NOMO-1 treated with DMSO at 0.1 percent for 48 hours (cell line): ENCODE data around the gene MARK2.
A peak's percentile ranks its signal among the peaks of the same experiment; 100 is the strongest.
"Not testable (repeated sequence)": the region's sequence is repeated elsewhere in the genome, so short reads cannot be mapped to it uniquely, and the experiment has no call there.

Experiments used
- DNase-seq: peaks from one replicate; lab custom pipeline; 2025; ENCODE audit not compliant: unreplicated experiment; lab: John Stamatoyannopoulos, UW

Gene MARK2

DNA sequence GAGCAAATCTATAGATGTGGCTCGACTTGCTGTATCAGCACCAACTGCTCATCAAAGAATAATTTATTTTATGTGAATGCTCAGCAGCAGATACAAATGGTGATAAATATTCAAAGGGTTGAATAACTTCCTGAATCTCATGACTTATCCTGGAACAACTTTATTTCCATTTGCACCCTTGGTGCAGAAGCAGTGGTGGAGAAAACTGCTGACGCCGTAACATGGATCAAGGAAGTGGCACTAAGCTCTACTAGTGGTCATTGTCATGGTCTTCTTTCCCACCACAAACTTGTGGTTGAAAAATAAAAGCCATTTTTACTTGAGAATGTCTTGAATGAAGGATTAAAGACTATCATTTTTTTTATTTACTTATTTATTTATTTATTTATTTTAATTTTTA, 14.6 kb downstream of the MARK2 start:
- no peak for DNase-seq

DNA sequence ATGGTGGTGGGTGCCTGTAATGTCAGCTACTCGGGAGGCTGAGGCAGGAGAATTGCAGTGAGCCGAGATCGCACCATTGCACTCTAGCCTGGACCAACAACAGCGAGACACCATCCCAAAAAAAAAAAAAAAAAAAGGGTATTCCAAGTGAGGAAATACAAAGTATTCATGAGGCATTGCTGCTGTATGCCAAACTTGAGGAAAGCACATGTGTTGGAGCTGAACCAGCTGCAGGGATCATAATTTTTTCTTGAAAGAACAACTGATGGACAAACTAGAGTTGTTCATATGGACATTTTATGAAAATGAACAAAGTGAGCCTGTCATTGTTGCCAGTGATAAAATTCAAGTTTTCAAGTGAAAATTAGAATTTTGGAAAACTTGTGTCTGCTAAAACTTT, 15.8 kb downstream of the MARK2 start:
- DNase-seq, result no peak

DNA sequence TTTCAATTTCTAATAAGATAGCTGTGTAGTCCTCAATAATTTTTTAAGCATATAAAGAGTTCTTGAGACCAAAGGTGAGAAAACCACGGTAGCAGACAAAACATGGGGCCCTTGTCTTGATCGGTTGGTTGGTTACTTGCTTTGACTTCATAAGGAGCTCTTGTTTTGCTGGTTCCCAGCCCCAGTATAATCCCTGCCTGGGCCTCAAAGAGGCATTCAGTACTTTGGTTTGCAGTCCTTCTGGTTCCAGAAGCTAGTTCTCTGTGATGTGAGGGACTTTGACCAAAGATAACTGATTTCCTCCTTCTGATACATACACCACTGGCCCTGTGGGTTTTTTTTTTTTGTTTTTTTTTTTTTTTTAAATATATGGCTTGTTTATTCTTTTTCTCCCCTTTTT, 17.1 kb downstream of the MARK2 start:
- peak; percentile 8 for DNase-seq

DNA sequence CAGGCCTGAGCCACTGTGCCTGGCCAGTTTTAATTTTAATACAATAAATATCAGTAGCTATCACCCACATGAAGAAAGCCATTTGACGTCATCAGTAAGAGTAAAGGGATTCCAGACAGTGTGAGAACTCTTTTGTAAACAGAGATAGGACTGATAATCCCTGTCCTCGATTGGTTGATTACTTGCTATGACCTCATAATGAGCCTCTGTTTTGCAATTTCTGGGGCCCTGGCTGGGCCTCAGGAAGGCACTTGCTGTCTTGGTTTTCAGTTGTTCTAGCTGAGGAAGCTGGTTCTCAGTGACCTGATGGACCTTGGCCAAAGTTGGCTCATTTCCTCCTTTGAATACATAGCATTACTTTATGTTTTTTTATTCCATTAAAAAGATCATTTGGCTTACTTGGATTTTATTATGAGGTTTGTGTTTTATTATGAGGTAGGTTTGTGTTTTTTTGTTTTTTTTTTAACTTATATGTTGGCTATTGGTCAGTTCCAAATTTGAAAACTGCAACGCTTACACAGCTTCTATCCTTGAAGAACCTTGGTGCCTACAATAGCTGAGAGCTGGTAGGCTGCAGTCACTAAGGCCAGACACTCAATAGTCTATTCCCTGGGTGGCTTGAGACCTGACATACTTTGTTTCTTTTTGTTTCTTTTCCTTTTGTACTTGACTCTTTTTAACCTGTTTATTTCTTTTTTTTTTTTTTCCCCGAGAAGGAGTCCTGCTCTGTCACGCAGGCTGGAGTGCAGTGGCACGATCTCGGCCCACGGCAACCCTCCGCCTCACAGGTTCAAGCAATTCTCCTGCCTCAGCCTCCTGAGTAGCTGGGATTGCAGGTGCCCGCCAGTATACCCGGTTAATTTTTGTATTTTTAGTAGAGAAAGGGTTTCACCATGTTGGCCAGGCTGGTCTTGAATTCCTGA, 20.0 kb downstream of the MARK2 start:
- peak; percentile 87 for DNase-seq

DNA sequence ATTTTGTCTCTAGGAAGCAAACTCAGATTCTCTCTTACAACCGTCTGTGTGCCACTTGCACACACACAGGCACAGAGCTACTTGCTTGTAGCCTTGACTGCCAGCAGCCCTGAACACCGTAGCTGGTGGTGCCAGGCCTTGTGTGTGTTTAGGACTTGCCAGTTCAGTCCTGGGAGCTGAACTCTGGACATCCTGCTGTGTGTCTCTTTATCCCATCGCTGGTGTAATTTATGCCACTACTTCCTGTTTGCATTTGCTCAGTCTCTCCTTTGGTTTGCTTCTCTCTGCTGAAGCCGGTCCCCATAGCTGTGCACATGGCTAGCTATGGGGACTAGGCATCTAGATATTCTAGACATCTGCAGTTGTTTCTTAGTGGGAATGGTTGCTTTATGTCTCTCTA, 24.0 kb downstream of the MARK2 start:
- peak; percentile 41 for DNase-seq

DNA sequence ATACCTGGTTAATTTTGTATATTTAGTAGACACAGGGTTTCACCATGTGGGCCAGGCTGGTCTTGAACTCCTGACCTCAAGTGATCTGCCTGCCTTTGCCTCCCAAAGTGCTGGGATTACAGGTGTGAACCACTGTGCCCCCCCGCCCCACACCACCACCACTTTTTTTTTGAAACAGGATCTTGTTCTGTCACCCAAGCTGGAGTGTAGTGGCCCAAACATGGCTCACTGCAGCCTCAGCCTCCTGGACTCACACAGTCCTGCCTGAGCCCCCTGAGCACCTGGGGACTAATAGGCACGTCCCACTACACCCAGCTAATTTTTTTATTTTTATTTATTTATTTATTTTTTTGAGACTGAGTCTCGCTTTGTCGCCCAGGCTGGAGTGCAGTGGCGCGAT, 24.7 kb downstream of the MARK2 start:
- DNase-seq, result not testable (repeated sequence)

DNA sequence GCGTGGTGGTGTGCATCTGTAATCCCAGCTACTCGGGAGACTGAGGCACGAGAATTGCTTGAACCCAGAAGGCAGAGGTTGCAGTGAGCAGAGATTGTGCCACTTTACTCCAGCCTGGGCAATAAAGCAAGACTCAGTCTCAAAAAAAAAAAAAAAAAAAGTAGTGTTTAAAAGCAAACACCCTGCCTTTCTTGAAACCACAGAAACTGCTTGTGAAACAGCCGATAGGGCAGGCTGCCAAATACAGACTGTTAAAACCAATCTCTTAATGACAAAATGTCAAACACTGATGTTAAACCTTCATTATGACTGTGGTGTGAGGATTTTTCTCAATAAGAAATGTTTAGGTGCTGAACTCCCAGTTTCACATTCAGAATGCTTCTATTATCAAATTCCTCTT, 27.3 kb downstream of the MARK2 start:
- DNase-seq, result peak; percentile 81

DNA sequence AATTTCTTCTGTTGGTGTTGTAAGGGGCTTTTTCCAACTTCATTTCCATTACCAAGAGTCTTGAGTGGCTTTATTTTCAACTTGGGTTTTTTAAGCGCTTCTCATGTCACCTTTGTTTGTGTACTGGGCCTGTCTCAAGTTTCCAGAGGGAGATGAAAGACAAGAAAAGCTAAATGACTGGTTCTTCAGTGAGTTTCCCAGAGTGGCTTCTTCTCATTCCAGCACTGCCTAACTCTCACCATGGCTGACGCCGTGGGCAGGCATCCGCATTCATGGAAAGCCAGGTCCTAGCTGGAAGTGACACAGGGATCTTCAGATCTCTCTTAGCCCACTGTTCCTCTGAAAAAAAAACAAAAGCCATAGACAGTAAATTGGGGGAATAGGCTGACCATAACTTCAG, 28.6 kb downstream of the MARK2 start:
- DNase-seq, result no peak

DNA sequence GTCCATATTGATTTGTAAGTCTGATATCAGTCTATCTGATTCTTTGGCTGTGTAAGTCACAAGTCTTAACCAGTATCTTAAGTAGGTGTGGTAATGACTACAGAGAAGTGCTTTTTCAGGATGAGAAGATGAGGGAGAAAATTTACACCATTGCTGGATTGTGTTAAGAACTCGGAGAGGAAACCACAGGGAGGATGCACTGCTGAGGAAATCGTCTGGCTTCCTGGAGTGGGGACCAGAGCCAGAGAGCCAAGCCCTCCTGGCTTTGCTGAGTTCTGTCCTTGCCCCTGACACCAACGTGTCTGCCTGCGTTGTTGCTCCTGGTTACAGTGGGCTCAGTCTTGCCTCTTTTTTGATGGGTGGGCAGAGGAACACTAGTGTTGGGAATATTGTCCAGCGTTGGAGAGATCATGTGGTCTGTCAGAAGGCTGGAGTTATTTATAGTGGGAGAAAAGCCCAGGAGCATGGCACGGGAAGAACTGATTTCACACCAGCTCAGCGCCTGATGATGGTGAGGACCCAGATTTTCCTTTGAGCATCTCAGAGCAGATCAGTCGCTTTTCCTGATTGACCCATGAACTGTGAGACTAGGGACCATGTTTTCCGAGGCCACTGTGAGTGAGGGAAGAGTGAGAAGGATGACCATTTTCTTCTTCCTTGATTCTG, 29.6 kb downstream of the MARK2 start:
- DNase-seq, result no peak

DNA sequence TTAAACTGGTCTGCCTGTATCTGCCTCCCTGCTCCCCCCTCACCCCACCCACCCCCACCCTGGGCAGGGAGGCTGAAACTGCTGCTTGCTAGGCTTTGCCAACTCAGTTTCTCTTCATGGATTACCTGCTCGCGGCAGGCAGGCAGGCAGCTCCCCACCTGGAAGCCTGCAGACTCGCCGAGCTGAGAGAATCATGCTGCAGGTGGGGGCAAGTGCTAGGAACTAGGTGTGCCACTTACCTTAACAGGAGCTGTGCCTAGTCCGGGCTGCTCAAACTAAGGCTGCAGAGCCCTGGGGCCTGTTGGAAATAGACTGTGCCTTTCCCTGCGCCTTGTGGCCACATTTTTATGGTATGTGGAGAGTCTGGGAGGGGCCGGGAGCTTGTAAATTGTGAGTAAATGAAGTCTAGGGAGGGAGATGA, 30.3 kb downstream of the MARK2 start:
- DNase-seq, result no peak

DNA sequence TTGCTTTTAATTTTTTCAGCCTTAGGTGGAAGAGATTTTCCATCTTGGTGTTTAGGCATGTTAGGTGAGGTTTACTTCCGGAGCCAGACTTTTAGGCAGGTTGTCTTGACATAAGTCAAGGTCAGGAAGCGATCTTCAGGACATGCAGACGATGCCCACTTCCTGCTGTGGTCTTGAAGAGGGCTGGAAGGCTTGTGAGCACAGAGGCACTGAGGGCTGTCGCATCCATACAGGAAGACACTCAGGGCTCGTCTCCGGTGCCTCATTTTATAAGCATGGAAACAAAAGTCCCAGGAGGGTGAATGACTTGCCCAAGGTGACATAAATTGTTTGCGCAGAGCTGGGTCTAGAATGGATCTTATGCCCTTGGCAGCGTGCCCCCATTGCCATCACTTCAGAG, 30.8 kb downstream of the MARK2 start:
- peak; percentile 20 for DNase-seq

DNA sequence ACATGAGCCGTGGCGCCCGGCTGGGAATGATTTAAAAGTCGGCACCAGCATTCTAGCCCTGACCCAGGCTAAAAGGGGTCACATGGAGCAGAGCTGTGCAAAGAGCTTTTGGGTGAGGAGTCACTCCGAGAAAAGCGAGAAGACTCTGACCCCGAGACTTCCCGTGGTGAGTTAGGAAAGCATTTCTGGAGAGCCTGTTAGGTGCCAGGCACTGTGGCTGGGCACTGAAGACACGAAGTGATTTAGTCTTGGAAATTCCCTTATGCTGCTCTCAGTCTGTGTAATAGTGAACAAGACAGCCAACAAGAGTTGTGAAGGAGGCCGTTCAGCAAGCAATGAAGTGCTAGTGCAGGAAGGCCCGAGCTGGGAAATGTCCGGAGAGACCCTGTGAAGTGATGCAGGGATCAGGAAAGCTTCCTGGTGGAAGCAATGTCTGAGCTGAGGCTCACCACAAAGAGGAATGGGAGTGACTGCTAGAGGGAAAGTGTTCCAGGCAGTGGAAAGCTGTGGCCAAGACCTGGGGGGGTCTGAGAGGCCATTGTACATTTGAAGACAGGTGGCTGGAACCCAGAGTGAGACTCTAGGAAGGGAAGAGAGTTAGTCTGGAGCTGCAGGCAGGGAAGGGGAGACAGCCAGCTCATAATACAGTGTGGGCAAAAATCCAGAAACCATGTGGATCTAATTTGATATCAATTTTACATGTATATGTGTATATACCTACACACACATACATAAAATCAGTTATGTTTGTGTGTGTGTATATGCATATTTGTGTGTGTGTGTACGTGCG, 31.6 kb downstream of the MARK2 start:
- DNase-seq, result no peak

DNA sequence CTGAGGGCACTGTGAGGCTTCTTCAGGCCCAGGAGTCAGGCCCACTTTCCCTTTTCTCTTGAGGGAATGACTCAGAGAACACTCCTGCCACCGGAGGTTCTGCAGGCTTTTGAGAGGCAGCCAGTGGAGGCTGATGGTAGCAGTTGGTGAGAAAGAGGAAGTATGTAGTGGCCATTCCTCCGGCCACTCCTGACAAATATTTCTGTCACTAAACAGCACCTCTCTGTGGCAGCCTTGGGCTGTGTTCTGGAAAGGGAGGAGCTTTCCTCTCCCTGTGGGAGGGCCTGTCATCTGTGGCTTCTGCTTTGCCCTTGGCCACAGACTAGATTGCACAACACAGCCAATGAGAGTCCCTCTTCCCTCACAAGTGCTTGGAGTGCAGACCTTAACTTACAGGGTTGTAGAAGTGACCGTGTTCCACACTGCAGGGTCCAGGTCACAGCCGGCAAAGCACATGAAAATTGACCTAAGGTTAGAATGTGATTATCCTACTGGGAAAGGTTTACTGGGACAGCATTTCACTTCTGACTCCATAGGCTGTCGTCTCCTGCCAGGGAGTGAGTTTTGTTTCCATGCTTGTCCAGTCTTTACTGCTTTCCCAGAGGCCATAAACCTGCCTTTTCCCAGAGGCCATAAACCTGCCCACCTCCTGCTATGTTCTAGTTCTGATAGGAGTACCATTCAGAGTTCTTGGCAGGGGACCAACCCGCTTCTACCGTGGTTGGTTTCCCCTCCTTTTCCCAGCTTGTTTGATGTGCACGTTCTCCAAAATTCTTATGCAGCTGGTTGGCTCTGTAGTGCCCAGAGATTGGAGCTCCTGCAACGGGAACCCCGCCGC, 33.3 kb downstream of the MARK2 start:
- peak; percentile 99 for DNase-seq

DNA sequence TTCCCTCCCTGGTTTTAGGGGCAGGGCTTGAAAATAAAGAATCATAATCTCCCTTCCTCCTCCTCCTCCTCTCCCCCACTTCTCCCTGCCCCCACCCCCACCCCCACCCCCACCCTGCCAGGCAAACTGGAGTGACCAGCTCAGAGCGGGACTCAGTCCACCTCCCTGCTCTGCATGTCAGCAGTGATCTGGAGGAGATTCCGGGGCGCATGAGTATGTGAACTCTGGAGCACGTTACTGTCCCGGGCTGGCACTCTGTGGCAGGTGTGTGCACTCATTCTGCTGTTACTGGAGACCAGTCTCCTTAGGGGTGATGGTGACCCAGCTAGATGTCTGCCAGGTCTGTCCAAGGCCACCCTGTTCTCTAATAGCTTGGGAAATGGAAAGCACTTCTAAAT, 33.9 kb downstream of the MARK2 start:
- DNase-seq, result no peak

DNA sequence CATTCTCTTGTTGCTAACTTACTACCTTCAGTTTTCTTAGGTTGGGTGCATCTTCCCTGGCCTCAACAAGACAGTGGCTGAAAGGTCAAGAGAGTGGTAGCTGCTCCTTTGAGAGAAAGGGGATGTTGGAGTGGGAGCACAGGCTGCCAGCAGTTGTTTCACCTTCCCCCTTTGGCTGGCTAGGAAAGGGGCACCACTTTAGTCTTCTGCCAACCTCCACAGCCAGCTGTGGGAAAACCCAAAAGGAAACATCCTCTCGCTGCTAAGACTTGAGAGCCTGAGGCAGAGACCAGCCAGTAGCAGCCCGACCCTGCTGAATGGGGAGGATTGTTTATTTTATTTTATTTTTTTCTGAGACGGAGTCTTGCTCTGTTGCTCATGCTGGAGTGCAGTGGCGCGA, 34.4 kb downstream of the MARK2 start:
- no peak for DNase-seq

DNA sequence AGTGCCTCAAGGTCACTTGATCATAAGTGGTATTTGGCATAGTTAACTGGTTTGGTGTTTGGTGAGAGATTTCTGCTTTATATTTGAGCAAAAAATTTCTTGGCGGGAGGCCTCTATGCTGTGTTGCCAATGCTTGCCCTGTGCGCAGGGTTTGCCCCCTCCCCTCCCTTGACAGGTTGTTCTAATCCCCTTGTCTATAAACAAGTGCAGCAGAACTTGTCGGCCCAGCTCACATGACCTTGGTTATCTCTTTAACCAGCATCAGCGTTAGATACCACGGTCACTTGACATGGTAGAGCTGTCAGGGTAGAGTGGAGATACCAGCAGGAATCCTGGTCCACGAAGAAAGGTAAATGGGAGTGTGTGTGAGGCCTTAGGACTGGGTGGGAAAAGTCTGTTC, 35.6 kb downstream of the MARK2 start:
- DNase-seq, result no peak

DNA sequence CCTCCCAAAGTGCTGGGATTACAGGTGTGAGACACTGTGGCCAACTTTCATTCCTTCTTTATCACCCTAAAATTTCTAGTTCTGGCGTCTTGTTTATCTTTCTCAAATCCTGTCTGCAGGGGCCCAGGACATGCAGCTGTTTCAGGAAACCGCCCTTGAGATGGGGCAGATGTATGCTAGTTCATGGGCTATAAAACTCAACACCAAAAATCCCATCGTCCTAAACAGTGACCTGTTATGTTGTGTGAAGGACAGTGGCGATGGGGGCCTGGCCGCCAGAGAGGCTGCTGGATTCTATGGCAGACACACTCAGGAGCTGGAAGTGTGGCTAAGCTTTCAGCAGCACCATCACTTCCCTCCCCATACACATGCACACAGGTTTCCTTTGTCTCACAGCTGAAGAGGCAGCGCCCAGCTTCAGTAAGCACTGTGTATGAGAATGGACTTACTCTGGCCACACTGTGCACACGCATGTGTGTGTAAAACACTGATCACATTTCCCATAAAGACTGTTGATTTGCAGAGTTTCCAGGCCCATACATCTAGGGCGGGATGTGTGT, 36.7 kb downstream of the MARK2 start:
- DNase-seq, result no peak

DNA sequence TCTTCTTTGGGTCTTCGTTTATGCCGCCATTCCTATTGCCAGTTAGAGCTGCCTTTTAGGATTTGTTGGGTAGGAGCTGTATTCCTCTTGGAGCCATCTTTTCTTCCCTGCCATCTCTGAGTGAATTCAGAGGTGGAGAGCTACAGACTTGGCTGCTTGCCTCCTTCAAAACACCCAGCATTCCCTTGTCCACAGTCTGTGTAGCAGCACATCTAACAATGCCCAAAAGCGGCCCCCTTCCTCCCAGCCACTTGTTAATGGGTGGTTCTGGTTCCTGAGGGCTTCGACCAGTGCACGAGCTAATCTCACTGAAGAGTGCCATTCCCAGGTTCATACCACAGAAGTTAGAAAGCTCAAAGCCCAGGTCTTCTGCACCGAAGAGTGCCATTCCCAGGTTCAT, 37.7 kb downstream of the MARK2 start:
- no peak for DNase-seq

DNA sequence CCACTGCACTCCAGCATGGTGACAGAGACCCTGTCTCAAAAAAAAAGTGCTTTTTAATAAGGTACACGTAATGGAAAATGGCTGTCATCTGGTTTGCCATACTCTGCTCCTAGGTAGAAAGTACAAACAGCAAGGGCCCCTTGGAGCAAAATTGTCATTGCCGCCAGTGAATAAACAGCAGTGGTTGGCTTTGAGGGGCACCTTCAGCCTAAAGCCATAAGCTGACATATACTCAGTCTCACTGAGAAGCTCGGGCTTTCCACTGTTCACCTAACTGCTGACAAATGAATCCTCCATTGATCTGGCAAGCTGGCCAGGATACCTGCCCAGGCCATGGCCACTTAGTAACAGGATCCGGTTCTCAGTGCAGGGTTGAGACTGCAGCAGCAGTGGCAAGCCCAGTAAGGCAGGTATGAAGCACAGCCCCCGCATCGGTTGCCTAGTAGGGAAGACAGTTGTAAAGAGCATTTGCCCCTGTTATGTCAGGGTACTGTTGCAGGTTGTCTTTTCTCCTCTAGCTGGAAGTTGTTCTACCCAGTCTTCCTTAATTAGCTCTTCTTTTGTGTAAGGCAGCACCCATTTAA, 38.8 kb downstream of the MARK2 start:
- no peak for DNase-seq
